ENCODE data around the gene CEP44.
"Not testable (repeated sequence)": the region's sequence is repeated elsewhere in the genome, so short reads cannot be mapped to it uniquely, and the experiment has no call there.

CEP44 gene

DNA sequence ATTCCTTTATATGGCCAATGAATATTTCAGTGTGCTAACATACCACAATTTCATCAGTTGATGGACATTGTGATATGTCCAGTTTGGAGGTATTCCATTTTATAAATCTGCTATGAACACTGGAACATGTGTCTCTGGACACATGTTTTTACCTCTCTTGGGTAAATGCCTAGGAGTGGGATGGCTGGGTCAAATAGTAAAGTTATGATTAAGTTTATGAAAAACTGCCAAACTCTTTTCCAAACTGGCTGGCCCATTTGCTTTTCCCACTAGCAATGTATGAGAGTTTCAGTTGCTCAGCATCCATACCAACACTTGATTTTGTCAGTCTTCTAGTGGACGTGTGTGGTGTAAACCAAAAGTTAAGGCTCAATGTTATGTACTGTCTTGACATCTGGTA, 40.5 kb downstream of the CEP44 start:
- no peak for DNase-seq (ENCODE audit: low read depth)

DNA sequence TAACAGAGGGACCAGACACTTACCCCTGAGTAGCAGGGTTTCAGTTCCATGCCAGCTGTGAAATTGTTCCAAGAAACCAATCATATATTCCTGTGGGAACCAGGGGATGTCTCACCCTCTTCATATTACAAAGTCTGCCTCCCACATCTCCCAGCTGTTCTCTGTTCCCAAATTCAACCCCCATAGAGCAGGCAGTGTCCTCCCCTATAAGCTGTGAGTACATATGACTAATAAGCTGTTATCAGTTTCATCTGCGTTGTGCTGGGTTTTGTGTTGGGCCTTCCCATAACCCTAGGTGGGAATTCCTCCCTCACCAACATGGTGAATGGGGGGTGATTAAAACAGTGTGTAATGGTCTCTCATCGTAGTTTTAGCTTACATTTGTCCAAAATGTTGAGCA, 41.0 kb downstream of the CEP44 start:
- DNase-seq (ENCODE audit: low read depth) = no peak

DNA sequence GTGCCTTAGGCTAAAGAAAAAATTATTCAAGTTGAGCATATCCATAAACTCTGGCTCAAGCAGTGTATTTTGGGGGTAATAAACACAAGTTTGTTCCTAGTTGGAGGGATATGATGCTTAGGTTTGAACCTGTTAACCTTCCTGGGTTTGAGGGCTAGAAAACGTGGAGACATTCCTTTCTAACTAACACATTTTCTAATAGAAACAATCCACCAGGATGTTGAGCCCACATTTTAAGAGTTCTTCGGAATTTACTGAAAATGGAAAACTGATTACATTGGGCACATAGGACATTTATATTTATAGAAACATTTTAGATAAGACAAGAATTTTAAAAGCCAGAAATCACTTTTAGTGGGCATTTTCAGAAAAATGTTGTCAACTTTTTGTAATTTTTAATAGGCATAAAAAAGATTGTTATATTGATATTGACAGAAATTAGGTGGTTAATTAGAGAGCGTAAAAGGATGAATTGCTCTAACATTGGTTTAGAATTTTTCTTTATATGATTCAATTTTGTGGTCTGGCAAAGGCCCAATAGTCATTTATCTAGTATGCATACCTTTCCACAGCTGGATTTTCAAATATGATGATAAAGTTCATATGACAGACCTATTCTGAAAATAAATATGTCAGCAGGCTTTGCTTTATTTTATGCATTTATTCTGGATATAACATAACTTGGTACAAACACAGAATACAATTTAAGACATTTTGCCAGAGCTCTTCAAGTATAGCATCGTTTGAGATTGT, 49.2 kb downstream of the CEP44 start:
- DNase-seq (ENCODE audit: low read depth) = no peak

DNA sequence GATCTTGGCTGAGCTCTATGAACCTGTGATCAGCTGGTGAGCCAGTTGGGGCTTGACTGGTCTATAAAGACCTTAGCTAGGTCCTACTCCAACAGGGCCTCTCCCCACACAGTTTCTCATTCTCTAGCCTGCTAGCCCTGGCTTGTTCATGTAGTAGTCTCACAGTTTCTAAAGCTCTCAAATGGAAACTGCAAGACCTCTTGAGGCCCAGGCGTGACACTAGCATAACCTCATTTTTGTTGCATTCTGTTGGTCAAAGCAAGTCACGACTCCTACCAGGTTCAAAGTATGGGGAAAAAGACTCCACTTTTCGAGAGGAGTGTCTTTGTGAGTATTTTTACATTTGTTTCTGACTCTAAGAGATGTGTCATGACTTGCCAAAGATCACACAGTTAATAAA, 50.9 kb downstream of the CEP44 start:
- no peak for DNase-seq (ENCODE audit: low read depth)

DNA sequence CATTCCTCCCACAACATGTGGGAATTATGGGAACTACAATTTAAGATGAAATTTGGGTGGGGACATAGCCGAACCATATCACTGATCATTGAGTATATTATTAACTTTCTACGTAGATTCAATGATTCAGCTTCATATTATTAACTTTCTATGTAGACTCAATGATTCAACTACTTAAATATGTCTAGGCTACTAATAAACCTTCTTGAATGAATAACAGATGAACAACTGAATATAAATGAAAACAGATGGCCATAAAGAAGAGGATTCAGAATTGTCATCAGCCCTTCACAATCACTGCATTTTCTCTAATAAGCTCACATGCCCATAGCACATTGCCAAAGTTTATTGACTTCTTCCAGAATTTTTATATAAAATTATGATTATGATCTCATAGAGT, 57.0 kb downstream of the CEP44 start:
- DNase-seq (ENCODE audit: low read depth) = no peak

DNA sequence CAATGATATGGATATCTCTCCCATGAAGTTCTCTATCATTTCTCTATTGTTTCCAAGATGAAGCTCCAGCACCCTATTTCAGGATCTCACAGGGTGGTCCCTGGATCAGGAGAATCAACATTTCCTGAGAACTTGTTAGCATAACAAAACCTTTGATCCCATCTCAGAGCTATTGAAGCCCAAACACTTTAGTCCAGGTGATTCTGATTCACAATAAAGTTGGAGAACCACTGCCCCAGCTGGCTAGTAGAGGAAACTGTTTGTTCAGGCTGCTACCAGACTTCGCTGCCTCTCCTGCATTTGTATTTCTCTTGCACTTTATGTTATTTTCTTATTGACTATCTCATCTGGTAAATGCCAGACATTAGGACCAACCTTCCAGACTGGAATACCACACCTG, 65.4 kb downstream of the CEP44 start:
- DNase-seq (ENCODE audit: low read depth) = no peak

DNA sequence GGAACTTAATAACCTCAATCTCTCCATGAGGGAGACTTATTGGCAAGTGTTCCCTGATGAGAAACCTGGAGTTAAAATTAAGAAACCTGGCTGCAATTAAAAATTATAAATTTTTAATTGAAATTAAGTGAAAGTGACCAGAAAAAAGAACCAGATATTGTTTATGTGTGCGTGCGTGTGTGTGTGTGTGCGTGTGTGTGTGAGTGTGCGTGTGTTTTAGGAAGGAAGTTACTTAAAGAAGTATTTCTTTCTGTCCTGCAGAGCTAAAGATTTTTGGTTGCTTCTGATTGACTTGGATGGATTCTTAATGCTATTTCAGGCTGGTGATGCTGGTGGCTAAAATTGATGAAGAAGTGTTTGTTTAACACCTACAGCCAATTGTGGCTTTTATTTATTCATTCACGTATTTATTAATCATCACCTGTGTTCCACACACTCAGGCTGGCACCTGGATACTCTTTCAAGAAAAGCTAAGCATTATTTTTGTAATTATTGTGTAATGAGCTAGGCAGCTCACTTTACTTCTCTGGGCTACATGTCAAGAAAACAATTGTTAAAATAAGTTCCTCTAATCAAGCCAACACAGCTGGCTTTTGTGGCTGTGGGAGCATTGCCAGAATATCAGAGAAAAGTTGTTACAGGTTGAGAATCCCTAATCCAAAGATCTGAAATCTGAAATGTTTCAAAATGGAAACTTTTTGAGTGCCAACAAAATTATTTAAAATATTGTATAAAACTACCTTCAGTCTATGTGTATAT, 68.5 kb downstream of the CEP44 start:
- DNase-seq (ENCODE audit: low read depth) = no peak

DNA sequence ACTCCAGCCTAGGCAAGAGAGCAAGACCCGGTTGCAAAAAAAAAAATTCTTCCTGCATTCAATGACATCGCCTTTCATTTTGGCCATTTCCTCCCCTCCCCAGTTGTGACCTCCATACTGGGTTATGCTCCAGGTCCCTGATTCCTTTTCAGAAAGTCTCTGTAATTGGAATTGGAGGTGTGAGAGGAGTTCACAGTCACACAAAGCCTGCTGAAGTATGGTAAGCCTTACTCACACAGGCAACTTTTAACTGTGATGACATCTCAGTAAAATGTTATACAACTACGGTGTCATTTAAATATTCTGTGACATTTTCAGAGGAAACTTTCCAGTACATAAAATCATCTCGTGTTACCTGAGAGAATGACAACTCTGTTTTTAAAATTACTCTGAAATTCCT, 73.6 kb downstream of the CEP44 start:
- DNase-seq (ENCODE audit: low read depth) = no peak

DNA sequence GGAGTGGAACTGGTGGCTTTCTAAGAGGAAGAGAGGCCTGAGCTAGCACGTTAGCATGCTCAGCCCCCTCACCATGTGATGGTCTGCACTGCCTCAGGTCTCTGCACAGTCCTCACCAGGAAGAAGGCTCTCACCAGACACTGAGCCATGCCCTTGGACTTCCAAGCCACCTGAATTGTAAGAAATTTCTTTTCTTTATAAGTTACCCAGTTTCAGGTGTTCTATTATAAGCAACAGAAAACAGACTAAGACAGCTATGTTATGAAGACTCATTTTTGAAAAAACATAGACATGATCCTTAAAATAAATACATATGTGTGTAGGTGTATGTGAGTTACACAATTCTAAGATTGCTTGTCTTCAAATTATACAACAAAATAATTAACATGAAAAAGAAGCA, 74.7 kb downstream of the CEP44 start:
- DNase-seq (ENCODE audit: low read depth) = no peak

DNA sequence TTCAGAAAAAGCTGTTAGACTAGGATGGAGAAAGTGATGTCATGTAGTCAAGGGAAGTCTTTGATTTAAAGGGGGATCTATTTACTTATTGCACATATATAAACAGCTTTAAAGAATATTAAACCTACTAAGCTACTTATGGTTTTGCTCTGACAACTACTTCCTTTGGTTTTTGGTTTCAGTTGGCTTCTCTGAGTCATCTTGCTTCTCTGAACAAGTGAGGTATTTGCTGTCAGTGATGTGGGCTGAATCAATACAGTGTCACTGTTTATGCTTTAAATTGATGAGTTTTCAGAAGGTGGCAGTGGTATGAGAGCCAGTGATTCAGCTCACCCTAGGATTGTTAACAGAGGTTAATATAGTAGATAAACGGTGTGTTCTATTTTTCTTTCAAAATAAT, 75.1 kb downstream of the CEP44 start:
- DNase-seq (ENCODE audit: low read depth) = no peak

DNA sequence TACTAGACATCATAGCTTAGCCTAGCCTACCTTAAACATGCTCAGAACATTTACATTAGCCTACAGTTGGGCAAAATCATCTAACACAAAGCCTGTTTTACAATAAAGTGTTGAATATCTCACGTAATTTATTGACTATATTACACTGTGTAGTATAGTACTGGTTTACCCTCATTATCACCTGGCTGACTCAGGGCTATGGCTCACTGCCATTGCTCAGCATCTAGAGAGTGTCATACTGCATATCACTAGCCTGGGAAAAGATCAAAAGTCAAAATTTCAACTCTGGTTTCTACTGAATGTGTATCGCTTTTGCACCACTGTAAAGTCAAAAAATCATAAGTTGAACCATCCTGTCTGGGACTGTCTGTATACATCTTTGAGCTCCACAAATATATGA, 78.6 kb downstream of the CEP44 start:
- no peak for DNase-seq (ENCODE audit: low read depth)

DNA sequence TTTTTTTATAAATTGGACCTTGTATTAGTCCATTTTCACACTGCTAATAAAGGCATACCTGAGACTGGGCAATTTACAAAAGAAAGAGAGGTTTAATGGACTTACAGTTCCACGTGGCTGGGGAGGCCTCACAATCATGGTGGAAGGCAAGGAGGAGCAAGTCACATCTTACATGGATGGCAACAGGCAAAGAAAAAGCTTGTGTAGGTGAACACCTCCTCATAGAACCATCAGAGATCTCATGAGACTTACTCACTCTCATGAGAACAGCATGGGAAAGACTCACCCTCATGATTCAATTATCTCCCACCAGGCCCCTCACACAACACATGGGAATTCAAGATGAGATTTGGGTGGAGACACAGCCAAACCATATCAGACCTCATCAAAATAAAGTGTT, 80.1 kb downstream of the CEP44 start:
- DNase-seq (ENCODE audit: low read depth) = not testable (repeated sequence)

DNA sequence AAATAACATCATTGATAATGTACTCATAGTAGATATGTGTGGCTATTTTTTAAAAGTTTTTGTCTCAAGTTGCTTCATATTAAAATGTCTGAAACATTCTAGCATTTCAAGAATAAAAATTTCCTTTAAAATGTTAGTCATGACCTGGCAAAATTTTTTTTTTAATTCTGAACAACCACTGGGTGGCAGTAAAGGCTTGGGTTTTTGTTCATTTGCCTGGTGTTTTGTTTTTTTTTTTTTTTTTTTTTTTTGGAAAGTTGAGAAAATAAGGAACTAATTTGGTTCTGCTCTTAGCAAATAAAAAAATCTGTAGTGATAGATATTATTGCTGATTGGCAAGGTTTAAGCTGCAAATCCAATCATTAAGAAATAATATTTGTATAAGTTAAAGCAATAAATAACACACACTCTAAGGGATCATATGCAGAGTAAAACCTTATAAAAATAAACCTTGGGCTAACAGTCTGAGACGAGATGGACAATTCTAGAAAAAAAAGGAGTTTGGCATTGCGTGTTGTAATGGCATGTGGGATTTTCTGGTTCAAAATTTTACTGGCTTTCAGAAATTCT, 81.4 kb downstream of the CEP44 start:
- DNase-seq (ENCODE audit: low read depth) = no peak

DNA sequence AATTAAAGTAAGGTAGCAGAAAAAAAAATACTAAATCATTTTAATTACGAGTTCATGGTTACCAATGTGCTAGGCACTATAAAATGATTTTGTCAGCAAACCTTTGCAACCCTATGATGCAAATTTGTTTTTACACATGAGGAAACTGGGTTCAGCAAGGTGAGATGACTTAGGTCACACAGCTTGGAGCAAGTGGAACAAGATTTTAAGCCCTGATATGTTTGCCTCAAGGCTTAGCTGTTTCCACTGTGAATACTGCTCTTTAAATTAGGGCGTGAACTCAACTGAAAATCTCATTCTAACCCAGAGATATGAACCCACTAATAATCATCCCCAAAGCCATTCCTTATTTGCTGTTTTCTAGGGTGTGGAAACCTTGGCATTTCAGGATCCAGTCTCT, 86.3 kb downstream of the CEP44 start:
- no peak for DNase-seq (ENCODE audit: low read depth)

DNA sequence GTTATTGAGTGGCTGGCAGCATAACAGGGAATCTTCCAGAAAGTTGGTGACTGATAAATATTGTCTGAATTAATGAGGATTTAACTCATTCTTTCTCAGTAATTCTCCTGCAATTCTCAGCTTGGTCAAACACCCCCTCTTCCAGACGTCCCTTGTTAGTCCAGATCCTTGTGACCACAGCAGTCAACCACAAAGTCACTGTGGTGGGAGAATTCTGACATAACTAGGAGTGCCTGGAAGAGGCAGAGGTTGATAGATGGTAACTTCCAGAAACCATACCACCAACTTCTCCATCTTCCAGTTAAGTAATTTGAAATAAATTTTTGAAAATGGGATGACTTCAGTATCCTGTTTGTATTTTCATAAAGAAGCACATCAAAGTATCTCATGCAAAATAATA, 90.1 kb downstream of the CEP44 start:
- DNase-seq (ENCODE audit: low read depth) = no peak

DNA sequence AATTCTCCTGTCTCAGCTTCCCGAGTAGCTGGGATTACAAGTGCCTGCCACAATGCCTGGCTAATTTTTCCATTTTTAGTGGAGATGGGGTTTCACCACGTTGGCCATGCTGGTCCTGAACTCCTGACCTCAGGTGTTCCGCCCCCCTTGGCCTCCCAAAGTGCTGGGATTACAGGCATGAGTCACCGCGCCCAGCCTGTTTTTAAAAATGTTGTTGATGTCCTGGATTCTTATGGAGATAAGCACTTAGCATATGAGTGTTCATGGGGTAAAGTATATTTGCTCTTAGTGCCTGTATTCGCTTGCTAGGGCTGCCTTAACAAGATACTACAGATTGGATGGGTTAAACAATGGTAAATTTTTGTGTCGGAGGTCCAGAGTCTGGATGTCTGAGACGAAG, 91.7 kb downstream of the CEP44 start:
- no peak for DNase-seq (ENCODE audit: low read depth)

DNA sequence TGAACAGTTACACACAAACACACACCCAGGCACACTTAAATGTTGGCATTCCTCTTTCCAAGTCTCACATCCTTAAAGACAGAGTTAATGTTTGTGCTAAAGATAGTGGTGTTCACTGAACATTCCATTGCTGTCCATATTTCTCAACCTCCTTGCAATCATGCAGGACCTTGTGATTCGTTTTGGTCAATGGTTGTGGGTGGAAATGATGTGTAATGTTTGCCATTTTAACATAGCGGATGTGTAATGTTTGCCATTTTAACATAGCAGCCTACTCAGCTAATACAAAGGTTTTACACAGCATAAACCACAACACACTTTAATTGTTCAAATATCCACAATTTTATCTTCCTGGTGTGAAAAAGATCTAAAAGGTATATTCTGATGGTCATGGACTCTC, 93.9 kb downstream of the CEP44 start:
- DNase-seq (ENCODE audit: low read depth) = no peak

DNA sequence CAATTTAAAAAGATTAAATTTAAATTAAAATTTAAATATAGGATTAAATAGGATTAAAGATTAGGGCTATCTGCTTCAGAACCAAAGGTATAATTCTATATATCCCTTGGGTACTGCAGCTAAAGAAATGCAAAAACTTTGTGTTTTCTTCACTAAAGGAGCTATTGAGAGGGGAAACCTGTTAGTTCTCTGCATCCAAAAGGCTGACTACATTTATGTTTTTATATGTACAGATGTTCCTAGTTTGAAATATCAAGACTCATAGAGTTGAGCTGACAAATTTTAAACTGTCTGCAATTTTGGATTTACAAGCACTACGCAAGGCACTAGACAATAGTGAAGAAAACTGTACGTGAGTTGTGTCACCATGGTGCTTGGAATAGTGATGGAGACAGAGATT, 95.2 kb downstream of the CEP44 start:
- DNase-seq (ENCODE audit: low read depth) = no peak

DNA sequence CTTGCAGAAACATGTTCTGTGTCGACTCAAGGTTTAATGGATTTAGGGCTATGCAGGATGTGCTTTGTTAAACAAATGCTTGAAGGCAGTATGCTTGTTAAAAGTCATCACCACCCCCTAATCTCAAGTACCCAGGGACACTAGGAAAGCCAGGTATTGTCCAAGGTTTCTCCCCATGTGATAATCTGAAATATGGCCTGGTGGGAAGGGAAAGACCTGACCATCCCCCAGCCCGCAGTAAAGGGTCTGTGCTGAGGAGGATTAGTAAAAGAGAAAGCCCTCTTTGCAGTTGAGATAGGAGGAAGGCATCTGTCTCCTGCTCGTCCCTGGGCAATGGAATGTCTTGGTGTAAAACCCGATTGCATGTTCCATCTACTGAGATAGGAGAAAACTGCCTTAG, 96.5 kb downstream of the CEP44 start:
- DNase-seq (ENCODE audit: low read depth) = not testable (repeated sequence)

DNA sequence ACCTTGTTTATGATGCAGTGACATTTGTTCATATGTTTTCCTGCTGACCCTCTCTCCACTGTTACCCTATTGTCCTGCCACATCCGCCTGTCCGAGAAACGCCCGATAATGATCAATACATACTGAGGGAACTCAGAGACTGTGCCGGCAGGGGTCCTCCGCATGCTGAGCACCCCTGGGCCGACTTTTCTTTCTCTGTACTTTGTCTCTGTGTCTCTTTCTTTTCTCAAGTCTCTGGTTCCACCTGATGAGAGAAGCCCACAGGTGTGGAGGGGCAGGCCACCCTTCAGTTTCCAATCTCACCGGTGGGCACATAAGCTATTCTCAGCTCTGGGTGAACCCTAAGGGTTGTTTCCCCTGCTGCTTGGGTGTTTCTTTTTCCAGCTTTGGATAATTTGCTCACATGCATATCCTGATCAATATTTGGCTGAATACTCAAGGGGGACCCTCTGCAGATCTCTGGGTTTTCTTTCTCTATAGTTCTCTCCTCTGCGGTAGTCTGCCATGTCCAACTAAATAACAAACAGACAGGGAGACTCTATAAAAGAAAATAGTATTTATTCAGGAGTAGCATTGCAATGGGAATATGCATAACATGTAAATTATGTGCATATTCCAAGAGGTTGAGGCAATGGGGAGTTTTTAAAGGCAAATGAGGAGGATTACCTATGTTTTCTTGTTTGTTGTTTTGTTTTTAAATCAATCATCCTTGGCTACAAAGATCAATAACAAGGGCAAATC, 97.2 kb downstream of the CEP44 start:
- no peak for DNase-seq (ENCODE audit: low read depth)

DNA sequence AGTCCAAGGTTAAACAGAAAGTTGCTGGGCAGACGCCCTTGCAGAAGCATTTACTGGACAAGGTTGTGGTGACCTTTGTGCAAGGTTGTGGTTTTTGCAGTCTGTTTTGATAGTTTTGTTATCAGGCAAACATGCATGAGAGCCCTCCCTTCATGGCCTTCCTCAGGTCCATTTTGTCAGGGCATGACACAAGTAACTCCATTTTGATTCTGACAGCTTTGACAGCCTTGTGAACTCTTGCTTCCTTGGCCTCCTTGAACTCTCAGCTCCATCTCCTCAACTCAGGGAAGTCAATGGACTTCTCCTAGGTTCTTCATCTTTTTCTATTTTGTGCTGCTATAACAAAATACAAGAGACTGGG, 97.7 kb downstream of the CEP44 start:
- no peak for DNase-seq (ENCODE audit: low read depth)

All from stimulated activated CD4-positive, alpha-beta T cell treated with anti-CD3 and anti-CD28 coated beads, Interleukin-2, amount 100 ng/mL, for 4 hours (primary cell).